Upper lobe of right lung (tissue), 1 donor: ENCODE measurements around the gene VILL. TPM values are rescaled to one million over a fixed set of nuclear protein-coding genes. Genes with fewer than 3 reads are reported as not detected.

Experiments used
- ATAC-seq: fragments of 200-7000 bp; cut with Tn5 transposase; one replicate; pipeline ENCODE4 v1.9.1; 2020; ENCODE audit warnings: mild to moderate bottlenecking, moderate library complexity
- DNase-seq: peaks from one replicate; pipeline ENCODE4 v3.0.0-alpha.2; 2020
- H3K27ac ChIP-seq: fragments of 200-600 bp; one replicate; pipeline ENCODE4 v1.8.0; 2022
- H3K27me3 ChIP-seq: fragments of 200-600 bp; one replicate; pipeline ENCODE4 v1.8.0; 2022; ENCODE audit warnings: mild to moderate bottlenecking
- H3K36me3 ChIP-seq: fragments of 200-600 bp; one replicate; pipeline ENCODE4 v1.8.0; 2022
- H3K4me1 ChIP-seq: fragments of 200-600 bp; one replicate; pipeline ENCODE4 v1.8.0; 2022
- H3K4me3 ChIP-seq: fragments of 200-600 bp; one replicate; pipeline ENCODE4 v1.8.0; 2022; ENCODE audit warnings: mild to moderate bottlenecking
- H3K9me3 ChIP-seq: fragments of 200-600 bp; one replicate; pipeline ENCODE4 v1.8.0; 2022
- intact Hi-C: fragments of 100-400 bp; cut with DNase I; formaldehyde crosslinking; loops from one replicate; pipeline ENCODE4 v1.11.0; 2022
- total RNA-seq: library from RNA; stranded (reverse); fragmentation: NEBNext Ultra II Directional; extraction: Animal tissue kit (Norgen Biotek cat#: 25700); gene quantifications from one replicate; pipeline ENCODE4 v1.2.1, GENCODE V29; 2021
- TF ChIP-seq, protein P1 (sequence below): fragments of 200-600 bp; IDR thresholded peaks from one replicate; pipeline ENCODE4 v1.8.0; 2022; ENCODE audit warnings: antibody characterized with exemption
- donor health status: DM: no; HTN: yes; CAD: no; lungs with severe emphysema.

The VILL gene
- total RNA-seq, 1 donor from 2014 or later, result 8.9 TPM

DNA sequence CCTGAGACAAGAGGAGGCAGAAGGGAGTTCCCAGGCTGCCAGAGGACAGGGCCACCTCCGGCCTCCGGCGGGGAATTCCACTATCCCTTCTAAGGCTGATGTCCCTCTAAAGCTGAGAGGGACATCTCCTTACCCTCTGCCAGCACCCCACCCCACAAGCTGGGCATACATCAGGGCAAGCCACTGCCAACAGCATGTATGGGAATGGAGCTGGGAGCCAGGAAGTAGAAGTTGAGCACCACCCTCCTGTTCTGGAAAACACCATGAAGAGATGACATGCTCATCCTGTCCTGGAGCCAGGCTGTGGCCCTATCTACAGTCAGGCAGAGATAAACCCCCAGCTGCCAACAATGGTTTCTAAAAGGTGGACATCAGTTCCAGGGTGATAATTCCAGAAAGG, 31.7 kb downstream of the VILL start:
- peak overlapping the region; percentile 17 for H3K27ac ChIP-seq
- TF ChIP-seq, protein P1, sequence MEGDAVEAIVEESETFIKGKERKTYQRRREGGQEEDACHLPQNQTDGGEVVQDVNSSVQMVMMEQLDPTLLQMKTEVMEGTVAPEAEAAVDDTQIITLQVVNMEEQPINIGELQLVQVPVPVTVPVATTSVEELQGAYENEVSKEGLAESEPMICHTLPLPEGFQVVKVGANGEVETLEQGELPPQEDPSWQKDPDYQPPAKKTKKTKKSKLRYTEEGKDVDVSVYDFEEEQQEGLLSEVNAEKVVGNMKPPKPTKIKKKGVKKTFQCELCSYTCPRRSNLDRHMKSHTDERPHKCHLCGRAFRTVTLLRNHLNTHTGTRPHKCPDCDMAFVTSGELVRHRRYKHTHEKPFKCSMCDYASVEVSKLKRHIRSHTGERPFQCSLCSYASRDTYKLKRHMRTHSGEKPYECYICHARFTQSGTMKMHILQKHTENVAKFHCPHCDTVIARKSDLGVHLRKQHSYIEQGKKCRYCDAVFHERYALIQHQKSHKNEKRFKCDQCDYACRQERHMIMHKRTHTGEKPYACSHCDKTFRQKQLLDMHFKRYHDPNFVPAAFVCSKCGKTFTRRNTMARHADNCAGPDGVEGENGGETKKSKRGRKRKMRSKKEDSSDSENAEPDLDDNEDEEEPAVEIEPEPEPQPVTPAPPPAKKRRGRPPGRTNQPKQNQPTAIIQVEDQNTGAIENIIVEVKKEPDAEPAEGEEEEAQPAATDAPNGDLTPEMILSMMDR, result no peak
- ATAC-seq, result no peak

DNA sequence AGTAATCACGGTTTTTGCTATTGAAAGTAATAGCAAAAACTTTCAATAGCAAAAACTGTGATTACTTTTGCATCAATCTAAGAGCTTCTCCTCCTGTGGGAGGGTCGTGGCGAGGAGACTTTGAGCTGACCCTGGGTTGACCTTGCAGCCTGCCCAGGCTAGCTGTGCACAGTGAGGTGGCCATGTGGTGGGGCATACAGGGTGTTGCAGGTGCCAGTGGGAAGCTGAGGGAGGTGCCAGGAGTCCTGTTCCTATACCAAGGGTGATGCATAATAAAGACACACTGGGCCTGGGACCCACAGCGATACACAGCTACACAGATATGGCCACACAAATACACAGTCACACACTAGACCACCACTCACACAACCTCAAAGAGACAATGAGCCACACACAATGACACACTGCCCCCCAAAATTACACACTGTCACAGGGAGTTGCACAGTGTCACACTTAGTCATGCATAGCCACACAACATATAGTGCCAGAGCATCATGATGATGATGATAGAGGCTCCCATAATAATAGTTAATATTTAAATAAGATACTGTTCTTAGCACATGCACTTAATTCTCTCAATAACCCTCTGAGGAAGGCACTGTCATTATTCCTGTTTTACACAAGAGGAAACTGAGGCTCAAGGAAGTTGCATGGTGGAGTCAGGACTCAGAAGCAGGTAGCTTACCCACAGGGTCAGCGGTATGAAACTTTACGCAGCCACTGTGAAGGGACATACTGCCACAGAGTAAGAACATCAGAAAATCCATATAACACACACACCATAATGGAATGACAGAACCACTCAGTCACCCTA, 32.5 kb downstream of the VILL start:
- DNase-seq (peak; percentile 52), ATAC-seq (no peak)
- Histone ChIP-seq H3K4me1 (peaks cover 12% of the 10 kb centered on the region), H3K9me3 (no peaks in the 10 kb centered on the region), H3K4me3 (peak overlapping the region; percentile 71), H3K27ac (peak overlapping the region; percentile 17), H3K27me3 (no peaks in the 10 kb centered on the region), H3K36me3 (peaks cover 11% of the 10 kb centered on the region)
- intact Hi-C loops, result no loop called here
- TF ChIP-seq, protein P1, result no peak

More for the DNA sequence above, 31.7 kb downstream of the VILL start:
- Histone ChIP-seq H3K4me3 (no peak overlapping the region), H3K9me3 (no peaks in the 10 kb centered on the region), H3K27me3 (no peaks in the 10 kb centered on the region), H3K4me1 (peaks cover 12% of the 10 kb centered on the region), H3K36me3 (peaks cover 19% of the 10 kb centered on the region)
- intact Hi-C loops, result no loop called here
- peak; percentile 56 for DNase-seq

DNA sequence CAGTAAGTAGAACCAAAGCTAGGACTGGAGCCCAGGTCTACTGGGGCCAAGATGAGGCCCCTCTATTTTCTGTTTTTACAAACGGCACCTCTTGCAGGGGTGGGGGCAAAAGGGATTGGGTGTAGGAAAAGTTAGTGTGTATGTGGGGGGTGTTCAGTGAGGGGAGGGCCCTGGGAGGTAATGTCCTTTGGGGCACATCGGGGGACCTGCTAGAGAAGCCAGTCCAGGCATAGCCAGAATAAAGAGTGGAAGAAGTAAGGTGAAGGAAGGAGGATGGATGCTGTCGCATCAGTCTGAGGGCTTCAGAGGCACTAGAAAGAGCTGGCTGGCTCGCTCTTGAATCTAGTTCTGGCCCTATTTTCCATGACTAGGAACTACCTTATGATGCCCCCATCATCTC, 36.3 kb downstream of the VILL start:
- no peak for DNase-seq
- H3K27me3 ChIP-seq, result no peaks in the 10 kb centered on the region

DNA sequence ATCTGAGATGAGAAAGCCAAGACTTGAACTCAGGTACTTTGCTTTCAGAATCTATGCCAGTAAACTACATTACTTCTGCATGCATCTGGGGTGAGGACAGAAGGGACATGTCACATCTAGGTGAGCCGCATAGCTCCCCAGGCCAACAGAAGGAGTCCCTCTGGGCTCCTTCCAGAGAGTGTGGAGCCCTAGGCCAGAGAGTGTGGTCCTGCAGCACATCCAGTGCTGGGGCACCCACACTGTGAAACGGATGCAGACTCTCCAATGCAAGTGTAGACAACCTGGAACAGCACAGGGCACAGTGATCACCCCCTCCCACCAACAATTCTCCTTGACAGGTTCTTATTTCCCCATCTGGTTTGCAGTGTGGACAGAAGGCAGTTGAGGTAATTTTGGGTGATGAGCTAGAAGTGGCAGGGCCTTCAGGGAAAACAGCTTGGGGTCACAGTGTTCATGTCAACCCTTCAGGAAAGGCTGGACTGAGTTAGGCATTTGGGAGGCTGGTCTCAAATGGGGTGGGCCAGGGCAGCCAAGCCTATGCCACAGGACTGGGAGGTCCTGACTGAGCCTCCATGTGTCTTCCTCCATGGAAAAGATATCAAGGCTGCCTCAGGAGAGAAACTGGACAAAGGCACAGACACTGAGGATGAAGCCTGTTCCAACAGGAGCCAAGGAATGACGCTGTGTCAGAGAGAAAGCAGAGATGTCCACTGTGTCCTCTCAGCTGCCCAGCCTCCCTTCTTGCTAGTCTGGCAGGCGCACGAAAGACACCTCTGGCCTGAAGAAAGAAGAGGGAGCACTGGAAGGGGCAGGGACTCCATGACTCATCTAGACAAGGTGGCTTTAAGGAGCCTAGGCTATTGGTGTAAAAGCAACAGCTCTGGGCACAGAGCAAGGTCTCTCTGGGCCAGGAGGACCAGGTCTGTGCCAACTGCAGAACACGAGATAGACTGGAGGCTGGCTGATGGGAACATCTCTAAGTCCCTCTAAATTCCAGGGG, 37.2 kb downstream of the VILL start:
- no peaks in the 10 kb centered on the region for H3K27me3 ChIP-seq
- peak overlapping the region; percentile 83 for H3K4me3 ChIP-seq
- no peak overlapping the region for H3K27ac ChIP-seq
- TF ChIP-seq, protein P1, result no peak
- H3K36me3 ChIP-seq, result no peaks in the 10 kb centered on the region
- H3K9me3 ChIP-seq, result no peaks in the 10 kb centered on the region
- ATAC-seq (no peak), DNase-seq (peak; percentile 37)
- intact Hi-C loops, result no loop called here
- peaks cover 31% of the 10 kb centered on the region for H3K4me1 ChIP-seq

More for the DNA sequence above, 36.3 kb downstream of the VILL start:
- intact Hi-C loops, result no loop called here
- ATAC-seq, result no peak
- Histone ChIP-seq H3K9me3 (no peaks in the 10 kb centered on the region), H3K36me3 (no peaks in the 10 kb centered on the region), H3K27ac (no peak overlapping the region), H3K4me1 (peaks cover 31% of the 10 kb centered on the region), H3K4me3 (no peak overlapping the region)
- TF ChIP-seq, protein P1, result no peak

DNA sequence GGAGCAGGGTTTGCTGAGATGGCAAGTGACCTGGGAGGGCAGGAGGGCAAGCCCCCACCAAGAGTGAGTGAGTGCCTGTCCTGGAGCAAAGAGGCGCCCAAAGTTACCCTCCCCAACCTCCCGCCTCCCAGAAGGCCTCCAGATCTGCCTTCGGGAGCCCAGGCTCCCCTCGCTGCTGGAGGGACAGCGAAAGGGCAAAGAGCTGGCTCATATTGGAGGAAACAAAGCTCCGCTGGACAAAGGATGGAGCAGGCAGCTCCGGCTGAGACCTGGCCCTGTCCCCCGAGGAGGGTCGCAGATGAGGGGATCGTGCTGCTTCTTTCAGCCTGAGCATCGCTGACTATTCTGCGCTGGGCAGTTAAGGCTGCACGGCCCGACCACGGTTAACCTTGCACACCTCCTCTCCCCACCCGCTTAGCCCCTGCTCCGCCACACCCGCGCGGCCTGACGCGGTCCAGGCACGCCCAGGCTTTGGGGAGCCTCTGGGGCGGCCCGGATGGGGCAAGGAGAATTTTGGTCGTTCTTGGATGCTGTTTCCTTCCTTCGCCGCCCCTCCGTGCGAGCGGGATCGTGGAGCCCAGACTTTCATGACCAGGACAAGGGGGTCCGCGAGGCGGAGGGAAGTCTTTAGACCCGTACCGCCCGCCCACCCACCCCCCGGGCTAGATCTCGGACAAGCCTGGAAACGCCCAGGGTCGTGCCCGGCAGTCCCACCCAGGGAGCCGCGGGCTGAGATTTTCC, 38.2 kb downstream of the VILL start:
- TF ChIP-seq, protein P1, result no peak
- H3K27me3 ChIP-seq, result no peaks in the 10 kb centered on the region
- DNase-seq, result peak; percentile 71
- peaks cover 31% of the 10 kb centered on the region for H3K4me1 ChIP-seq
- H3K9me3 ChIP-seq, result no peaks in the 10 kb centered on the region
- ATAC-seq, result no peak
- H3K4me3 ChIP-seq, result peak overlapping the region; percentile 83
- H3K27ac ChIP-seq, result peak overlapping the region; percentile 91
- H3K36me3 ChIP-seq, result no peaks in the 10 kb centered on the region
- intact Hi-C loops, result no loop called here
